Measurements from ENCODE around the gene FBXO38.
"Not testable (repeated sequence)": the region's sequence is repeated elsewhere in the genome, so short reads cannot be mapped to it uniquely, and the experiment has no call there.

Gene FBXO38

DNA sequence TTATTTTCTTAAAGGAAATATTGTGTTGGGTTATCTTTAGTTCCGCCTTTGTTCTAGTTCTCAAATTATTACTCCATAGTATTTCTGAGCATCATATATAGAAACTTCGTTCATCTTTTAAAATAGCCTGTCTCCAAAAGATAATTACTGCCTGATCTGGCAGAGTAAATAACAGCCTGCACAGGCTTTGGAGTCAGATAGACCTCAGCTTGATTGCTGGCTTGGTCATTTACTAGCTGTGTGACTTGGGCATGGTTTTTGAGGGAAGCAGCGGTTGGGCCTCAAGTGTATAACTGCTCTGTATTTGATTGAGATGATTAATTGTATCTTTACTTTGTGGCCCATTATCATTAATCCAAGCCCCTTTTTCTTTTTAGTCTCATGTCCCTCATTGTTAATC is 50.1 kb downstream of the FBXO38 start:
- no peak for DNase-seq (ENCODE audit: low read depth in 2 of 2)

DNA sequence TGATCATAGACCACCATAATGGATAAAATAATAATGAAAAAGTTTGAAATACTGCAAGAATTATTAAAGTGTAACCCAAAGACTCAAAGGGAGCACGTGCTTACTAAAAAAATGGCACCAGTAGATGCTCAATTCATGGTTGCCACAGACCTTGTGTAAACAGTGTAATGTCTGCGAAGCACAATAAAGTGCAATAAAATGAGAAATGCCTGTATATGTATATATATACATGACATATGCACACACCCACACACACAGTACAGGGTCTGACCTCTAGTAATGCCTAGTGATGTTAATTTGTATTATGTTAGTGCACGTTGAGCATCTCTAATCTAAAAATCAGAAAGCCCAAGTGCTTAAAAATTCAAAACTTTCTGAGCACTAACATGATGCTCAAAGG is 52.3 kb downstream of the FBXO38 start:
- no peak for DNase-seq (ENCODE audit: low read depth in 2 of 2)

GRCh38 chr5:148437249-148437648 is 53.5 kb downstream of the FBXO38 start:
- DNase-seq (ENCODE audit: low read depth in 2 of 2): no peak

DNA sequence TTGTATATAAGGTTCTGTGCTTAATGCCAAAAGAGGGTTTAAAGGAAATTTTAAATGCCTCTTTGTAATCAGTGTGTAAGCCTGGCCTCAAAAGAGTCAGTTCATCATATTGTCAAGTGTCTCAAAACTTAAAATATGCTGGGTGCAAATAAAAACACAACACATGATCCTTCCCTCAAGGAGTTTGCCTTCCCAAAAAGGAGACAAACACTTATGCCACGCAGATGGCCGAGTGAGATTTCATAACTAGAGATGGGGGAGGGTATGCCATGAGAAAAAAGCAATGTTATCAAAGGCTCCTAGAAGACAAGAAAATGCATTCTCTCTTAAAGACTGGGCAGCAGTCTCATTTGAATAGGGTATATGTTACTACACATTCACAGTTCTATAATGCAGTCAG is 55.2 kb downstream of the FBXO38 start:
- no peak for DNase-seq (ENCODE audit: low read depth in 2 of 2)

- no peak for DNase-seq (ENCODE audit: low read depth in 2 of 2)
Measured at GRCh38 chr5:148443241-148443640, 59.5 kb downstream of the FBXO38 start.

DNA sequence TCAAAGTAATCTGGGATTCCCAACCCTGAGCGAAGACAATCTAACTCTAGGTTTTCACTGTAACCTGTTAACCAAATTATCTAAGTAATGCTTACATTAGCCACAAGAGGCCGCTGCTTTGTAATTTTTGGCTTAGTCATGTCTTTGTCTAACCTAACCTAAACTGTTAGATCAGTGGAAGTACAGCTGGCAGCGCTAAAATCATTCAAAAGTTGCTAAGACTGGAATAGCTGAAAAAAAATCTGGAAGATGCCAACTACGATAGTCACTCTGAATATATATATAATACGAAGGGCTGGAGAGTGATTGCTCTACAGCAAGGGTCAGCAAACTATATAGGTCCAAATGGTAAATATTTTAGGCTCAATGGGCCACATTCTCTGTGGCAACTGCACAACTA is 60.2 kb downstream of the FBXO38 start:
- no peak for DNase-seq (ENCODE audit: low read depth in 2 of 2)

DNA sequence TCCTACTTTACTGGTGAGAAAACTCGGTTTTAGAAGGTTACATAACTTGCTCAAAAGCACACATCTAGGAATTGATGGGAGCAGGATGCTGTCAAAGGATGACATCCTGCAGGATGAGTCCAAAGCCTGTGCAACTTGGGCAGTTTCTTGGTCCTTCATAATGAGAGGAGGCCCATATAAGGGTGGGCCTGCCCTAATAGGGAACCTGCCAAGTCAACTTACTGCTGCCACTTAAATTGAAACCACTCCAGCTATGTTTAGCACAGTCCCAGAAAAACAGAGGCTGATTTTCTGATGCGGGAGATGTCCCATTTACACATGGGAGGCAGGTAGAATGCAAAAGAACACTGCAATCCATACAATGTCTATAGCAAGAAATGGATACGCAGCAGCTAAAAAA is 61.8 kb downstream of the FBXO38 start:
- DNase-seq (ENCODE audit: low read depth in 2 of 2): no peak

DNA sequence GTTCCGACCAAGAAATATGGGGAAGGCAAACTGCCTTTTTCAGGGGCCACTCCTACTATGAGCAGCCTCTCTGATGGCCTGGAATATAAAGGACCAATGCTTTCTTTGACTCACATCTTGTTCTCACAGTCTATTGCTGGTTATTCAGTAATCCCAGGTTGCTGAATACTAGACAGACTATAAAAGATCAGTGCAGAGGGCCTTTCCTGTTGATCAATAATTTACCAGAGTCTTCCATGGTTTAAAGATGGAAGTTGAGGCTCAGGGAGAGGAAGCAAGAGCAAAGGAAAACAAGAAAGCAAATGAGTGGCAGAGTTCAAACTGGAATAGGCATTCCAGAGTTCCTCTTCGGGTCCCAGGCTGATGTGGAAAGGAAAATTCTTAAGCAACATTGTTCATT is 62.9 kb downstream of the FBXO38 start:
- no peak for DNase-seq (ENCODE audit: low read depth in 2 of 2)

GRCh38 chr5:148452499-148453193 is 68.9 kb downstream of the FBXO38 start:
- no peak for DNase-seq (ENCODE audit: low read depth in 2 of 2)

GRCh38 chr5:148454576-148454975 is 70.8 kb downstream of the FBXO38 start:
- no peak for DNase-seq (ENCODE audit: low read depth in 2 of 2)

DNA sequence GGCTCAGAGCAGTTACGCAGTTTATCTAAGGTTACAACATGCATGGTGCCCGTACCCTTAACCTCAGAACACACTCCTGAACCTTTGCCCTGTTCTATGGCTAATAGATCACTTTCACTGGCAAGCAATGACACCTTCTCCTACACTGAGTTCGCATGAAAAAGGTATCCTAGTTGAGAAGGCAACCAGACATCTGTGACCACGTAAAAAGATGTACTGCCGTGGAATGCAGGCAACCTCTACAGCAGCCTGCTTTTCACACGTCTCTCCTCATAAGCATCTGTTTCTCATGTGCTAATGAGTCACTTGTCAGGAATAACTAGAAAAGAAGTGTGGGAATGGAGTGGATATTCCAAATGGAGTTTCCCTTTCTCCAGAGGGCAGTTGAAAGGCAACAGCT is 71.4 kb downstream of the FBXO38 start:
- no peak for DNase-seq (ENCODE audit: low read depth in 2 of 2)

GRCh38 chr5:148457183-148457620 is 73.4 kb downstream of the FBXO38 start:
- no peak for DNase-seq (ENCODE audit: low read depth in 2 of 2)

- no peak for DNase-seq (ENCODE audit: low read depth in 2 of 2)
Measured at GRCh38 chr5:148458036-148458888, 74.5 kb downstream of the FBXO38 start.

DNA sequence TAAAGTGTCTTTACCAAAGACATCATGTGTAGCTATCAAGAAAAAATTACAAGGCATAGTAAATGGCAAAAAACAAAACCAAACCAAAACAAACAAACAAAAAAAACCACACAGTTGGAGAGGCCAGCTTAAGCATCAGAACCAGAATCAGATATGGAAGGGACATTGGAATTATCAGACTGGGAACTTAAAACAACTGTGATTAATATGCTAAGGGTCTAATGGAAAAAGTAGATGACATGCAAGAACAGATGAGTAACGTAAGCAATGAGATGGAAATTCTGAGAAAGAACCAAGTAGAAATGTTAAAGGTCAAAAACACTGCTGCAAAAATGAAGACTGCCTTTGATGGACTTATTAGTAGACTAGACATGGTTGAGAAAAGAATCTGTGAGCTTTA is 75.9 kb downstream of the FBXO38 start:
- no peak for DNase-seq (ENCODE audit: low read depth in 2 of 2)

DNA sequence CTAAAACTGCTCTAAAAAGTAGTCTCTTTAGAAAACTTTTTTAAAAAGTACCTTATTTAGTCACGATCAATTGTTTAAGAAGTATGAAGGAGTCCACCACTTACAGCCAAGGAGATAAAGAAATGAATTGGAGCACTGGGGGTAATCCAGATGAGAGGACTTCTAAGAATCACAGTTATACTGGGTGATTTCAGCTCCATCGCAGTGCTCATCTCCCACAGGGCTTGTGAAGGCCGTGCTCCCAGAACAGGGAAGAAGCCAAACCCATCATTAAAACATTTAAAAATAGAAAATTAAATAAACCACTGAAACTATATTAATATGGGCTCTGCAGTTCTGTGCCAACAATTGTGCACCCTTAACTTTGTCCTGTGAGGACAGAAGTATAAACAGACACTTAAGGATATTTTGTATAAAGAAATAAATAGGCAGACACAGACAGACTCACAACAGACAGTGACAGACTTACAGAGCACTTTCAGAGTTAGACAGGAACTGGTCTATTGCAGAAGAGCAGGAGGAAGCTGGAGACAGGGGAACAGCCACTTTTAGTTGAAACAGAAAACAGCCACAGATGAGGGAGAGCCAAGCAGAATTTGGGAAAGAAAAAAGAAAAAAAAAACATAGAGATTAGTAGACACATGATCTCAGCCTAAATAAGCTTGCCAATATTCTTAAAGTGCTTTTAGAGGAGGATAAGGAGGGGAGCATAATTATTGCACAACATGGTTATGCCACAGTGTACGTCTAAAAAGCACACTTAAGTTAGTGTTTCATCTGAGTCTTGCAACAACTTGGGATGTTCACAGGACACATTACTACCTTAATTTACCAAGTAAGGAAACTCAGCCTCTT is 81.8 kb downstream of the FBXO38 start:
- DNase-seq (ENCODE audit: low read depth in 2 of 2): no peak

- DNase-seq (ENCODE audit: low read depth in 2 of 2): no peak
Measured at GRCh38 chr5:148466236-148466580, 82.5 kb downstream of the FBXO38 start.

DNA sequence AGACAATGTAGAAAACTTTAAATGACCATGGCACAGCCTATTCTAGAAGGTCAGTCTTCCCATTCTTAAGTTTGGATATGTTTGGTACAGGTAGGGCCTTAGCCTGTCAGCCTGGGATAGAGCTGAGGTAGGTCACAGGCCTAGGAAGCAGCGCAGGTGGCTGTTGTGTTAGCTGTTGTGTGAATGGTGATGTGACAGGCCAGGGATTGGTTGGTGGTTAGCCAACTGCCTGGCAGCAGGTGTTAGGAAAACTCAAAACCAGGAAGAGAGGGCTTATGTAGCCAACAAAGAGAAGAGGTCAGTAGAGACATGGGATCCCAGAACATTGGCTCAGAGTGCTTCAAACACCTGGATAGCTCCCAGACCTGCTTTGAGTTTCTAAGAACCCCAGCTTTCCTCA is 84.2 kb downstream of the FBXO38 start:
- DNase-seq (ENCODE audit: low read depth in 2 of 2): no peak

- DNase-seq (ENCODE audit: low read depth in 2 of 2): not testable (repeated sequence)
Measured at GRCh38 chr5:148468746-148469145, 85.0 kb downstream of the FBXO38 start.

- DNase-seq (ENCODE audit: low read depth in 2 of 2): no peak
Measured at GRCh38 chr5:148469501-148469935, 85.8 kb downstream of the FBXO38 start.

GRCh38 chr5:148471379-148471778 is 87.6 kb downstream of the FBXO38 start:
- DNase-seq (ENCODE audit: low read depth in 2 of 2): no peak

DNA sequence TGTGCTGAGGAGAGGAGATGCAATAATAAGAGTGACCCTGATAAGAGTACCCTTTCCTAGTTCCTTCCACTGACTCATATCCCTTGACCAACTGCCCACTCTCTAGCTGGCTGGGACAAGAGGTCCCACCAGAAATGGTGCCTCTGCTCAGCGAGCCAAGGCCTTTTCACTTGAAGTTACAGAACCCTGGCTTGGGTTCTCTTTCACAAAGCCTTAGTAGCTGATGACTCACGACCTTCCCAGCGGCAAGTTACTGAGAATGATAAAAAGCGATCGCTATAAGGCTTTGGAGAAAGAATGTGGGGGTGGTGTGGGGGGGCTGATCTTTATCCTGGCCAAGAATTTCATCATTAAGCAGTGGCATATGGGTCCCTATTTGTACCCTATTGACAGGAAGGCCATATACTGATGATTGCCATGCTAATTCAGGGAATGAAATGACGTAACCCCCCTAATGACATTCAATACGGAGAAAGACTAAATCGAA is 90.3 kb downstream of the FBXO38 start:
- DNase-seq (ENCODE audit: low read depth in 2 of 2): no peak

GRCh38 chr5:148476302-148476701 is 92.5 kb downstream of the FBXO38 start:
- no peak for DNase-seq (ENCODE audit: low read depth in 2 of 2)
